HUDEP-2 (cell line): ENCODE data around the gene FASN.

ENCODE experiments used
- DNase-seq, 76 experiments: peaks; one replicate each; lab custom pipeline; 2025; ENCODE audit not compliant: unreplicated experiment in 76 of 76; lab: John Stamatoyannopoulos, UW

Gene FASN

GRCh38 chr17:82089723-82090548 lies 8.1 kb downstream of the FASN start:
- no peak for DNase-seq

- no peak for DNase-seq
Observed at GRCh38 chr17:82088838-82089722, 9.0 kb downstream of the FASN start.

GRCh38 chr17:82087961-82088837 lies 9.8 kb downstream of the FASN start:
- no peak for DNase-seq

- no peak for DNase-seq
Observed at GRCh38 chr17:82086941-82087906, 10.8 kb downstream of the FASN start.

- no peak for DNase-seq
Observed at GRCh38 chr17:82085931-82086764, 11.9 kb downstream of the FASN start.

- no peak for DNase-seq
Observed at GRCh38 chr17:82085031-82085861, 12.8 kb downstream of the FASN start.

GRCh38 chr17:82084373-82085030 lies 13.5 kb downstream of the FASN start:
- no peak for DNase-seq

- DNase-seq = no peak
Observed at GRCh38 chr17:82083533-82084359, 14.3 kb downstream of the FASN start.

- no peak for DNase-seq
Observed at GRCh38 chr17:82083009-82083408, 15.0 kb downstream of the FASN start.

GRCh38 chr17:82082456-82082855 lies 15.6 kb downstream of the FASN start:
- DNase-seq = no peak

GRCh38 chr17:82081966-82082365 lies 16.1 kb downstream of the FASN start:
- no peak for DNase-seq

- DNase-seq = no peak
Observed at GRCh38 chr17:82081546-82081945, 16.5 kb downstream of the FASN start.

GRCh38 chr17:82080789-82081464 lies 17.1 kb downstream of the FASN start:
- DNase-seq = no peak

- DNase-seq = no peak
Observed at GRCh38 chr17:82080048-82080788, 17.8 kb downstream of the FASN start.

GRCh38 chr17:82079001-82079677 lies 18.9 kb downstream of the FASN start:
- DNase-seq = no peak
